Body of pancreas (tissue), 4 donors: ENCODE data around the gene PCDH8. TPM values are rescaled to one million over a fixed set of nuclear protein-coding genes. Genes with fewer than 3 reads are reported as not detected.

Experiments
- ATAC-seq: fragments of 150-250 bp; one replicate; pipeline ENCODE4 v1.9.1; 2016
- DNase-seq, 4 donors: peaks; one replicate each; pipeline ENCODE4 v3.0.0-alpha.2; 2019
- H3K27ac ChIP-seq, 4 donors: fragments of 200-600 bp; sonication (generic); 1 replicate in 3 of 4; 2 replicates in 1 of 4; pipeline versions ENCODE4 v1.5.1 to v1.6.1; 2016 to 2019; ENCODE audit warnings: mild to moderate bottlenecking in 1 of 4, mixed read lengths in 1 of 4, moderate library complexity in 1 of 4
- H3K27me3 ChIP-seq, 2 donors: fragments of 200-600 bp; sonication (generic); one replicate each; pipeline ENCODE4 v1.6.0; 2016; ENCODE audit warnings: mild to moderate bottlenecking in 1 of 2
- H3K36me3 ChIP-seq, 2 donors: fragments of 200-600 bp; sonication (generic); replicated peaks in 1 of 2; 2 replicates each; pipeline ENCODE4 v1.5.1; 2016; ENCODE audit warnings: low read depth in 2 of 2; ENCODE audit not compliant: insufficient read depth in 1 of 2
- H3K4me1 ChIP-seq: fragments of 200-600 bp; sonication (generic); one replicate; pipeline ENCODE4 v1.6.0; 2016
- H3K4me3 ChIP-seq, 2 donors: fragments of 200-600 bp; sonication (generic); 1 replicate in 1 of 2; 2 replicates in 1 of 2; pipeline ENCODE4 v1.5.1; 2016 to 2019
- H3K9me3 ChIP-seq, 3 donors: fragments of 200-600 bp; sonication (generic); 1 replicate in 2 of 3; 2 replicates in 1 of 3; pipeline ENCODE4 v1.5.1; 2016
- POLR2A ChIP-seq, 3 donors: fragments of 450-650 bp; IDR thresholded peaks; one replicate each; pipeline ENCODE4 v1.6.1; 2016; ENCODE audit warnings: antibody characterized with exemption in 3 of 3, mild to moderate bottlenecking in 2 of 3
- WGBS, 2 donors: methylation state at CpG; one replicate each; pipeline ENCODE4 v1.1.5; 2017; 5-methylcytosine and 5-hydroxymethylcytosine counted together
- intact Hi-C: fragments of 100-400 bp; cut with DNase I; formaldehyde crosslinking; loops from one replicate; pipeline ENCODE4 v1.15.1; 2023
- total RNA-seq, 2 donors: library from RNA; depleted of rRNA; stranded (reverse); fragments of >200 nt; gene quantifications; one replicate each; pipeline ENCODE4 v1.1.0, GENCODE V29; 2016
- TF ChIP-seq, protein P1 (sequence below), 7 experiments: fragments of 450-650 bp in 4 of 7; fragments of 200-600 bp in 3 of 7; sonication (generic) in 3 of 7; IDR thresholded peaks; one replicate each; pipeline ENCODE4 v1.5.1; 2016 to 2019; ENCODE audit warnings: antibody characterized with exemption in 7 of 7

PCDH8 gene
- total RNA-seq, 2 donors from 2014 or later = not detected

DNA sequence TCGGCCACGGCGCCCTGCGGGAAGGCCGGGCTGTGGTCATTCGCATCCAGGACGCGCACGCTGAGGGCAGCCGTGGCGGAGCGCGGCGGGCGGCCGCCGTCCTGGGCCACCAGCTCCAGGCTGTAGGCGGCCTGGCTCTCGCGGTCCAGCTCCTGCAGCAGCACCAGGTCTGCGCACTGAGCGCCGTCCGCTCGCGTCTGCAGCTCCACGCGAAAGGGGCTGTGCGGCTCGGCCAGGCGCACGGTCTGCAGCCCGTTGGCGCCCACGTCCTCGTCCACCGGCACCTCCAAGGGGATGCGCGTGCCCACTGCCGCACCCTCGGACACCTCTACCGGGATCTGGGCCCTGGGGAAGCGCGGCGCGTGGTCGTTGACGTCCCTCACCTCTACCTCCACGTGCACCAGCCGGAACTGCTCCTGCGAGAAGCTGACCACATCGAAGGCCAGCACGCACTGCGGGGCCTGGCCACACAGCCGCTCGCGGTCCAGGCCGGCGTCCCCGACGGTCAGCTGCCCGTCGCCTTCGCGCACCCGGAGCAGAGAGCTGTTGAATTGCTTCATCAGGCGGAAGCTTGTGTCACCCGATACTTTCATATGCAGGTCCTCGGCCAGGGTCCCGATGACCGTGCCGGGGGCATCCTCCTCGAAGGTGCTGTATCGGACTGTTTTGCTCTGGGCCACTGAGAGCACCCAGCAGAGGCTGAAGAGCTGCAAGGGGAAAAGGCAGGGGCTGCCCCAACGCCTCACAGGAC, 583 bp downstream of the PCDH8 start:
- H3K9me3 ChIP-seq = no peaks in the 10 kb centered on the region
- peaks cover 0 to 29% of the 10 kb centered on the region in 2 donors for H3K27me3 ChIP-seq
- 8% methylated on average over 73 of the region's 75 CpGs; no CpG with 5 or more reads in 1 of the 2 donors for WGBS, 2 donors
- intact Hi-C loops = loop anchor here (10.0 kb wide), 1 partner anchor 347 kb away; no protein-coding TSS in a partner anchor
- peaks cover 44% of the 10 kb centered on the region for H3K4me1 ChIP-seq
- H3K36me3 ChIP-seq = no peaks in the 10 kb centered on the region
- no peak overlapping the region for H3K27ac ChIP-seq
- ATAC-seq (no peak), DNase-seq (no peak)
- TF ChIP-seq, protein P1, sequence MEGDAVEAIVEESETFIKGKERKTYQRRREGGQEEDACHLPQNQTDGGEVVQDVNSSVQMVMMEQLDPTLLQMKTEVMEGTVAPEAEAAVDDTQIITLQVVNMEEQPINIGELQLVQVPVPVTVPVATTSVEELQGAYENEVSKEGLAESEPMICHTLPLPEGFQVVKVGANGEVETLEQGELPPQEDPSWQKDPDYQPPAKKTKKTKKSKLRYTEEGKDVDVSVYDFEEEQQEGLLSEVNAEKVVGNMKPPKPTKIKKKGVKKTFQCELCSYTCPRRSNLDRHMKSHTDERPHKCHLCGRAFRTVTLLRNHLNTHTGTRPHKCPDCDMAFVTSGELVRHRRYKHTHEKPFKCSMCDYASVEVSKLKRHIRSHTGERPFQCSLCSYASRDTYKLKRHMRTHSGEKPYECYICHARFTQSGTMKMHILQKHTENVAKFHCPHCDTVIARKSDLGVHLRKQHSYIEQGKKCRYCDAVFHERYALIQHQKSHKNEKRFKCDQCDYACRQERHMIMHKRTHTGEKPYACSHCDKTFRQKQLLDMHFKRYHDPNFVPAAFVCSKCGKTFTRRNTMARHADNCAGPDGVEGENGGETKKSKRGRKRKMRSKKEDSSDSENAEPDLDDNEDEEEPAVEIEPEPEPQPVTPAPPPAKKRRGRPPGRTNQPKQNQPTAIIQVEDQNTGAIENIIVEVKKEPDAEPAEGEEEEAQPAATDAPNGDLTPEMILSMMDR (IDR thresholded peaks at IDR 0.05) = no peak
- no peak for TF ChIP-seq POLR2A (IDR thresholded peaks at IDR 0.05)
- no peak overlapping the region for H3K4me3 ChIP-seq

DNA sequence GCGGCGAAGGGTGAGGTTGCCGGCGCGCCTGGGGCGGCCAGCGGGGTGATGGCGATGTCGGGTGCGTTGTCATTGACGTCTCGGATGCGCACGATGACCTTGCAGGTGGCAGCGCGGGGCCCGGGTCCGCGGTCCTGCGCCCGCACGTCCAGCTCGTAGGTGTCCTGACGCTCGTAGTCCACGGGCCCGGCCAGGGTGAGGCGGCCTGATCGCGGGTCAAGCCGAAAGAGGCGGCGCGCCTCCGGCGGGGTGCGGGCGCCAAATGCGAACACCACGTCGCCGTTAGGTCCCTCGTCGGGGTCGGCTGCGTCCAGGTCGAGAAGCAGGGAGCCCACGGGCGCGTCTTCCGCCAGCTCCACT, 1.1 kb downstream of the PCDH8 start:
- DNase-seq (no peak), ATAC-seq (no peak)
- 9% methylated on average over 51 of the region's 51 CpGs; no CpG with 5 or more reads in 1 of the 2 donors for WGBS, 2 donors
- no peak overlapping the region for H3K27ac ChIP-seq
- TF ChIP-seq, protein P1 (IDR thresholded peaks at IDR 0.05) = no peak
- TF ChIP-seq POLR2A (IDR thresholded peaks at IDR 0.05) = no peak
- no peak overlapping the region for H3K4me3 ChIP-seq
- no peaks in the 10 kb centered on the region for H3K36me3 ChIP-seq
- peaks cover 42% of the 10 kb centered on the region for H3K4me1 ChIP-seq
- intact Hi-C loops = loop anchor here (10.0 kb wide), 1 partner anchor 347 kb away; no protein-coding TSS in a partner anchor
- no peaks in the 10 kb centered on the region for H3K9me3 ChIP-seq
- peaks cover 0 to 29% of the 10 kb centered on the region in 2 donors for H3K27me3 ChIP-seq

DNA sequence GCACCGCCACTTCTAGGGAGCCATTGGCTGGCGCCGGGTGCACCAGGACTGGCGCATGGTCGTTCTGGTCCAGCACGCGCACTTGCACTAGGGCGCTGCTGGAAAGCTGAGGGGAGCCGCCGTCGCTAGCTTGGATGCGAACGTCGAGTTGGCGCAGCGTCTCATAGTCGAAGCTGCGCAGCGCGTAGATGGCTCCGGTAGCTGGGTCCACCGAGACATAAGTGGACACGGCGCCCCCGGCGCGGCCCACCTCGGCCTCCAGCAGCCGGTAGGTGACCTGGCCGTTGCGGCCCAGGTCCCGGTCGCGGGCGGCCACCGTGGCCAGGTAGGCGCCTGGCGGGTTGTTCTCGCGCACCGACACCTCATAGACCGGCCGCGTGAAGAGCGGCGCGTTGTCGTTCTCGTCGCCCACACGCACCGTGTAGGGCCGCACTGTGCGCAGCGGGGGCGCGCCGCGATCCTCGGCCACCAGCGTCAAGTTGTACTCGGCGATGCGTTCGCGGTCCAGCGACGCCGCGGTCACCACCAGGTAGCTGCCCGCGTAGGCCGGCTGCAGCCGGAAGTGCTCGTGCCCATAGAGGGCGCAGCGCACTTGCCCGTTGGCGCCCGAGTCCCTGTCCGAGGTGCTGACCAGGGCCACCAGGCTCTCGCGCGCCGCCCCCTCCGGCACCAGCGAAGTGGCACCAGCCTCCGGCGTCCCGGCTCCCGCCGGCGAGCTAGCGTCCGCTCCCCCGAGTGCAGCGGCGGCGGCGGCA, 1.7 kb downstream of the PCDH8 start:
- Histone ChIP-seq H3K4me3 (no peak overlapping the region), H3K4me1 (peaks cover 37% of the 10 kb centered on the region), H3K27ac (no peak overlapping the region), H3K27me3 (peaks cover 0 to 29% of the 10 kb centered on the region in 2 donors), H3K9me3 (no peaks in the 10 kb centered on the region), H3K36me3 (no peaks in the 10 kb centered on the region)
- ATAC-seq = peak; percentile 38
- intact Hi-C loops = loop anchor here (10.0 kb wide), 1 partner anchor 348 kb away; no protein-coding TSS in a partner anchor
- DNase-seq = peak; percentile 52 to 72 (median 64)
- TF ChIP-seq POLR2A (IDR thresholded peaks at IDR 0.05) = no peak
- TF ChIP-seq, protein P1 (IDR thresholded peaks at IDR 0.05) = peak; percentile 11 to 58 (median 45)
- WGBS, 2 donors = 6% methylated on average over 90 of the region's 100 CpGs; no CpG with 5 or more reads in 1 of the 2 donors

DNA sequence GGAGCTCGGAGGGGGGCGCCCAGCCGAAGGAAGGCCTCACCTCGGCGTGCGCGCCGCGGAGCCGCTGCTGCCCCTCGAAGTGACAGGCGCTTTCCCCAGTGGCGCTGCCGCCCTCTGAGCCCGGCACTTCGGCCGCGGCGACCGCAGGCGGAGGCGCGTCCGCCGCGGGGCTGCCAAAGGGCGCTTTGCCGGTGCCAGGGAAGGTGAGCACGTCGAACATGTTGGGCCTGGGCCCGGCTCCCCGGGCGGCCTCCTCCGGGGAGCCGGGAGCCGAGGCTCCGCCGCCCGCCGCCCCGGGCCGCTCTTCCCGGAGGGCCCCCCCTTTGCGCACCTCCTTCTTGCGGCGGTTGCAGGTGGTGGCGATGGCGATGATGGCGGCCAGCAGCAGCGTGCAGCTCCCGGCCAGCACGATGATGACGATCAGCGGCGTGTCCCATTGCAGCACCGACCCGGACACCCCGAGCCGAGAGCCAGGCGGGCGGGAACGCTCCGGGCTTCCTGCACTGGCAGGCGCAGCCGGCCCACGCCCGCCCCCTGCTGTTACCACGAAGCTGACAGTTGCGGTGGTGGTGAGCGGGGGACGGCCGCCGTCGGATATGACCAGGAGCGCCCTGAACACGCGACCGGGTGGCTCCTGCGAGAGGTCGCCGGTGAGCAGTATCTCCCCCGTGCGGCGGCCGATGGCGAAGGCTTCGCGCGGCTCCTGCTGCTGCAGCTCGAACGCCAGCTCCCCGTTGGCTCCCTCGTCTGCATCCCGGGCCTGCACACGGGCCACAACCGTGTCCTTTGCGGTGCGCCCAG, 2.5 kb downstream of the PCDH8 start:
- intact Hi-C loops = loop anchor here (10.0 kb wide), 1 partner anchor 349 kb away; no protein-coding TSS in a partner anchor
- H3K27me3 ChIP-seq = peaks cover 0 to 29% of the 10 kb centered on the region in 2 donors
- no peaks in the 10 kb centered on the region for H3K36me3 ChIP-seq
- DNase-seq (peak; percentile 7 to 27 (median 23)), ATAC-seq (no peak)
- H3K4me3 ChIP-seq = no peak overlapping the region
- no peak overlapping the region for H3K27ac ChIP-seq
- WGBS, 2 donors = 4 to 5% methylated on average over 21 to 62 of the region's 98 CpGs
- H3K4me1 ChIP-seq = peaks cover 29% of the 10 kb centered on the region
- TF ChIP-seq POLR2A (IDR thresholded peaks at IDR 0.05) = no peak
- TF ChIP-seq, protein P1 (IDR thresholded peaks at IDR 0.05) = peak in 2 of 7 experiments; percentile 13 to 19
- H3K9me3 ChIP-seq = no peaks in the 10 kb centered on the region
